HEK293T (cell line): Measurements from ENCODE around the gene NKTR.

Experiments used
- CTCF ChIA-PET: fragments of 350-600 bp; formaldehyde crosslinking; extraction: SDS; loops from one replicate; lab custom pipeline; 2021; ENCODE audit warnings: antibody characterized with exemption, inconsistent platforms; lab: Yijun Ruan, JAX
- POLR2A ChIA-PET: fragments of 350-600 bp; formaldehyde crosslinking; extraction: SDS; loops from one replicate; lab custom pipeline; 2020; ENCODE audit warnings: antibody characterized with exemption, inconsistent platforms; lab: Yijun Ruan, JAX
- DNase-seq: peaks from one replicate; pipeline ENCODE4 v3.0.0; 2012; ENCODE audit warnings: mixed read lengths; ENCODE audit errors: extremely low spot score
- ARNT ChIP-seq: fragments of 450-650 bp; IDR thresholded peaks from 2 replicates; pipeline ENCODE4 v1.6.1; 2017; ENCODE audit warnings: mild to moderate bottlenecking
- BHLHE40 ChIP-seq: fragments of 450-650 bp; IDR thresholded peaks from 2 replicates; pipeline ENCODE4 v1.6.1; 2016; ENCODE audit warnings: mild to moderate bottlenecking, moderate library complexity, borderline replicate concordance
- CTBP1 ChIP-seq: fragments of 450-650 bp; IDR thresholded peaks from 2 replicates; pipeline ENCODE4 v1.6.1; 2016; ENCODE audit warnings: borderline replicate concordance
- ELF4 ChIP-seq: fragments of 450-650 bp; IDR thresholded peaks from 2 replicates; pipeline ENCODE4 v1.6.1; 2017; ENCODE audit warnings: antibody characterized with exemption
- FOXA1 ChIP-seq: fragments of 450-650 bp; IDR thresholded peaks from 2 replicates; pipeline ENCODE4 v1.6.1; 2016; ENCODE audit warnings: mild to moderate bottlenecking
- FOXK2 ChIP-seq: fragments of 450-650 bp; IDR thresholded peaks from 2 replicates; pipeline ENCODE4 v1.6.1; 2016; ENCODE audit warnings: mild to moderate bottlenecking
- FOXM1 ChIP-seq: fragments of 450-650 bp; IDR thresholded peaks from 2 replicates; pipeline ENCODE4 v1.6.1; 2017; ENCODE audit warnings: mild to moderate bottlenecking, borderline replicate concordance
- HDGF ChIP-seq: fragments of 450-650 bp; IDR thresholded peaks from 2 replicates; pipeline ENCODE4 v1.6.1; 2017; ENCODE audit warnings: antibody characterized with exemption, borderline replicate concordance
- L3MBTL2 ChIP-seq: fragments of 450-650 bp; conservative IDR thresholded peaks from 2 replicates; pipeline ENCODE4 v1.6.1; 2016; ENCODE audit warnings: mild to moderate bottlenecking
- LEF1 ChIP-seq: fragments of 450-650 bp; IDR thresholded peaks from 2 replicates; pipeline ENCODE4 v1.6.1; 2017; ENCODE audit warnings: mild to moderate bottlenecking, borderline replicate concordance
- NFRKB ChIP-seq: fragments of 450-650 bp; IDR thresholded peaks from 2 replicates; pipeline ENCODE4 v1.6.1; 2016; ENCODE audit warnings: mild to moderate bottlenecking, moderate library complexity
- SP1 ChIP-seq: fragments of 450-650 bp; IDR thresholded peaks from 2 replicates; pipeline ENCODE4 v1.6.1; 2017
- SUZ12 ChIP-seq: fragments of 450-650 bp; IDR thresholded peaks from 2 replicates; pipeline ENCODE4 v1.6.1; 2016; ENCODE audit warnings: mild to moderate bottlenecking
- TARDBP ChIP-seq: fragments of 450-650 bp; IDR thresholded peaks from 2 replicates; pipeline ENCODE4 v1.6.1; 2016
- ZNF384 ChIP-seq: fragments of 450-650 bp; IDR thresholded peaks from 2 replicates; pipeline ENCODE4 v1.6.1; 2016
- TF ChIP-seq, protein P1 (sequence below): fragments of 450-650 bp; IDR thresholded peaks from 2 replicates; pipeline ENCODE4 v1.6.1; 2016

Gene NKTR

DNA sequence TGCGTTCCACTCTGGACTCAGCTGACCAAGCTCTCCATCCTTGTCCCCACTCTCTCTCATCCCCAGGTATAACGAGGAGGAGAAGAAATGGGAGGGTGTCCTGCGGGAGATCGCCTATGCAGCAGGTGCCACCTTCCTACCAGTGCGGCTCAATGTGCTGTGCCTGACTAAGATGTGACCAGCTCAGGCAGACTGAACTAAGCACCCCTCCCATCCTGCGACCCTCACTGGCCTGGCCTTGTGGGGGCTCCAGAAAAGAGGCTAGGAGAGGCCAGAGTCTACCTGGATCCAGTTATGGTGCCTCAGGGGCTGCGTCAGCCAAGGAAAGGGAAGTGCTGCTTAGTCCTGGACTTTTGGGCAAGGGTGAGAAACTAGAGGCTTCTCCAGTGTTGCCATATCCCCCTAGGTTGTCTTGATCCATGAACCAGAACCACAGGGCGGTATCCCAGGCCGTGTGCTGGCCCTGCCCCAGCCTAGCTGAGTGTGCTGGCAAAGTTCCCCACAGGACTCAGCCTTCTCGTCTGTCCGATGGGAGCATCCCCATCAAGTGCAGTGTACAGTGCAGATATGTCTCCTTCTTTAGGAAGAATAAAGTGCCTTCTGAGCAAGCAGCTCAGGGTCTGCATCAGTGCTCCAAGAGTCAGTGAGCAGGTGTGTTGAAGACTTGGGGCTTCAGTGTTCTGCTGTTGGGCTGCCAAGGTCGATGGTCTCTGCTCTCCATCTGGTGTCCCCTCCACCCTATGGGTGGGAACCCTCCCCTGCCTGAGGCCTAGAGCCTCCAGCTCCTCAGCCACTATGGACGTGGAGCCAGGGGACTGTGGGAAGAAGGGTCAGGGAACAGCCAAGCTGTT, 91.6 kb downstream of the NKTR start:
- no peak for DNase-seq
- TF ChIP-seq LEF1, result no peak
- TF ChIP-seq, protein P1, sequence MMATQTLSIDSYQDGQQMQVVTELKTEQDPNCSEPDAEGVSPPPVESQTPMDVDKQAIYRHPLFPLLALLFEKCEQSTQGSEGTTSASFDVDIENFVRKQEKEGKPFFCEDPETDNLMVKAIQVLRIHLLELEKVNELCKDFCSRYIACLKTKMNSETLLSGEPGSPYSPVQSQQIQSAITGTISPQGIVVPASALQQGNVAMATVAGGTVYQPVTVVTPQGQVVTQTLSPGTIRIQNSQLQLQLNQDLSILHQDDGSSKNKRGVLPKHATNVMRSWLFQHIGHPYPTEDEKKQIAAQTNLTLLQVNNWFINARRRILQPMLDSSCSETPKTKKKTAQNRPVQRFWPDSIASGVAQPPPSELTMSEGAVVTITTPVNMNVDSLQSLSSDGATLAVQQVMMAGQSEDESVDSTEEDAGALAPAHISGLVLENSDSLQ, result no peak
- CTCF ChIA-PET, result no interaction called here
- POLR2A ChIA-PET, result no interaction called here

DNA sequence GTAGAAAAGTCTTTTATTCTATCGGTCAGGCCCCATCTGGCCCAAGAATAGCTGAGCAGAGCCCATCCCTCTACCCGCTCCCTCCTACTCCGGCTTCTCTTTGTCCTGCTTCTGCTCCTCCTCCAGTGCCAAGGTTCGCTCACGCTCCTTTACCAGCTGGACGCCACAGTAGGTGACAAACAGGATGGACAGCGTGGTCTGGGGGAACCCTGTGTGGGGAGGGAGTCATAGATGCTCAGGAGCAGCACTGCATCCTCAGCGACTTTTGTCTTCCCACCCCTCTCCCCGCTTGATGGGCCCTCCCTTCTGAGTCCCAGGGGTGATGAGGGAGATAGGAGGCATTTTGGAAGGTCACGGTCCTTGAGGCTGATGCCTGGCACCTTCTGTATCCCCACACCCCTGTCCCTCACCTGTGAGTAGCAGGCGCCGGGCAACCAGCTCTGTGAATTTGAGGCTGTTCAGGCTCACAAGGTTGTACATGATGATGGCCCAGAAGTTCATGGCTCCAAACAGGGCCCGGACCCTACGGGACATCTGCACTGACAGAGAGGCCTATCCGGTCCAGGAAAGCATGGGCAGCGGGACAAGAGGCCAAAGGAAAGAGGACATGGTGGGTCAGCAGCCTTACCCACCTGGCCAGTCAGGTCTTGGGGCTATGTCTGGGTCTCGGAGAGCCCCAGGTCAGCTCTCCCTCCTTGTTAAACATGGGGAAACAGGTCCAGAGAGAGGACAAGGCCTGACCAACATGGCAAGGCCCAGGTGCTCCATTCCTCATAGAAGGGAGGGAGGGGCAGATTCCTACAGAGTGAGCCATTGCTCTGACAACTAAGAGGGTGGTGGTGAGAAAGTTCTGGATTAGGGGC, 92.4 kb downstream of the NKTR start:
- DNase-seq, result no peak
- POLR2A ChIA-PET, result no interaction called here
- TF ChIP-seq, protein P1, result no peak
- TF ChIP-seq HDGF, result no peak
- no peak for TF ChIP-seq FOXM1
- no peak for TF ChIP-seq ELF4
- TF ChIP-seq L3MBTL2, result no peak
- CTCF ChIA-PET, result no interaction called here

DNA sequence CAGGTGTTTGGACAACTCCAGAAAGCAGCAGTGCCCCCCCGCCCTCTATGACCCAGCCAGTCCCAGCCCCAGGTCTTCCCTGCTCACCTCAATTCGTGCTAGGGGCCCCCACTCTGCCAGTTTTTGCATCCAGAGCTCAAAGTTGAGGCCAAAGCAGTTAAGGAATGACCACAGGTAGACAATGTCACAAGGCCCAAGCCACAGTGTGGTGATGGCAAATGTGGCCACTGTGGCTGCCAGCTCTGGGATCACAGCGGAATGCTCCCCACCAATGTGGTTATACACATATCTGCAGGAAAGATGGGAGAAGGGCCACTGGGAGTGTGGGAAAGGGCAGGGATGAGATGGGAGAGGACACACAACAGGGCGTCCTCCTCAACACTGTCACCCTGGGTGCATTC, 93.0 kb downstream of the NKTR start:
- TF ChIP-seq FOXM1 (no peak), SP1 (no peak), ARNT (no peak)
- POLR2A ChIA-PET, result no interaction called here

DNA sequence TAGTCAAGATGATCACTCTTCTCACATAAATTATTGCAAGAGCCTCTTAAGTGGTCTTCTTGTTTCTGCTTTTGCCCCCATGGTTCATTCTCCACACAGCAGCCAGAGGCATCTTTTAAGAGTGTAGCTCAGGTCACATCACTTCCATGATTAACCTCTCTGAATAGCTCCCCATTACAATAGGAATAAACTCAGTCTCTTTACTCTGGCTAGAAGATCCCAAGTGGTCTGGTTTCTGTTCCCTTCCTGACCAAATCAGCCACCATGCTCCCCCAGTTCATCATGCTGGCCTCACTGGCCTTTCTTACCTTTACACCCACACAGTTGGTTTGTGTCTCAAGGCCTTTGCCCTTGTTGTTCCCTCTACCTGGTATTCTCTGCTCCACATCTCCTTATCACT, 93.9 kb downstream of the NKTR start:
- CTCF ChIA-PET, result no interaction called here
- TF ChIP-seq SUZ12 (no peak), LEF1 (no peak), CTBP1 (no peak), HDGF (no peak), FOXM1 (no peak), ZNF384 (no peak), L3MBTL2 (no peak), NFRKB (no peak), ELF4 (no peak), SP1 (no peak), BHLHE40 (no peak), FOXA1 (no peak), ARNT (no peak), FOXK2 (no peak)
- TF ChIP-seq, protein P1, result no peak
- POLR2A ChIA-PET, result no interaction called here
- DNase-seq, result no peak

More for the DNA sequence above, 93.0 kb downstream of the NKTR start:
- CTCF ChIA-PET, result no interaction called here
- DNase-seq, result no peak

DNA sequence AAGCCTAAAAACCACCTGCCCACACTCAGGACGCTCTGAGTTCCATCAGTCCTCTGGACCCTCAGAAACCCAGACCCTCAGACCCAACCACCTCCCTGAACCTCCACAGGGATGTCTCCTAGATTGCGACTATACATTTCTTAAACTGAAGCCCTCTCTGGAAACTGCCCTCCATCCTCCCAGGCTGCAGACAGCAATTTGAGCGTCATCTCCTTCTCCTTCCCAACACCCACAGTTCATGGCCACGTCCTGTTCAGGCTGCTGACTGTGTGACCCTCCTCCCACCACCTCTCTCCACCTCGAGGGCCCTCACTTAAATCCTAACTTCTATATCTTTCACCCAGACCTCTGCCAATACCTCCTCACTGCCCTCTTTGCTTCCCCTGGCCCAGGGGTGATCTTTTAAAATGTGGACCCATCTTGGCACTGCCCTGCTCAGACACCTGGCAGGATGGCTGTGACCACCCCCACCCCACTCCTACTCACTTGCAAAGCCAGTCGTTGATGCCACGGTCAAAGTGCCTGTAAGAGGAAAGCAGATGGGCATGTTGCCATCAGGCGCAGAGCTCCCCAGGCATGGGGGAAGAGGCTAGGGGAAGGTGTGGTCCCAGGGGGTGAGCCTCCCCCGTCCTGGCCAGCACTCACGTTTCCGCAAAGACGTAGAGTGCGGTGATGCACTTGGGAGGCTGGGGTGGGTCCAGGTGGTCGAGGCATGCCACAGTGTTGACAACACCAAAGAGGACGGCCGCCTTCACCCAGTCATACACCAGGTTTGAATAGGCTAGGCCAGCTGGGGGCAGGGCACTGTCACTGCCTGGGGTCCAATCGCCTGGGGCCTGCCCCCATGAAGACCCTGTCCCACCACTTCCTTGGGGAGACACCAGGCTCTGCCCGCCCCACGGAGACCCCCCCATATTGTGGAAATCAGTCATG, 96.1 kb downstream of the NKTR start:
- DNase-seq, result no peak
- POLR2A ChIA-PET, result no interaction called here
- TF ChIP-seq TARDBP (no peak), ZNF384 (no peak), FOXA1 (no peak), SUZ12 (no peak), SP1 (no peak), L3MBTL2 (no peak), FOXK2 (no peak), ARNT (no peak), FOXM1 (no peak)
- TF ChIP-seq, protein P1, result no peak
- CTCF ChIA-PET, result no interaction called here
